DOHH2 (cell line): Measurements from ENCODE around the gene CIDEA.

Source experiments
- CTCF ChIP-seq: fragments of 200-600 bp; sonication (generic); IDR thresholded peaks from one replicate; pipeline ENCODE4 v1.5.1; 2014; ENCODE audit warnings: antibody characterized with exemption, mild to moderate bottlenecking, low read depth, low read length; ENCODE audit not compliant: poor library complexity, severe bottlenecking
- EZH2phosphoT487 ChIP-seq: fragments of 200-600 bp; sonication (generic); IDR thresholded peaks from 2 replicates; pipeline ENCODE4 v1.6.1; 2017; ENCODE audit warnings: borderline replicate concordance, mild to moderate bottlenecking, antibody characterized with exemption, low read length, moderate library complexity, mixed read lengths

- no peak for TF ChIP-seq CTCF
- no peak for TF ChIP-seq EZH2phosphoT487
Measured at GRCh38 chr18:12296457-12296856, 42.3 kb downstream of the CIDEA start.
